Spinal cord (tissue), 10 donors: ENCODE measurements around the gene PLD1. TPM values are rescaled to one million over a fixed set of nuclear protein-coding genes. Genes with fewer than 3 reads are reported as not detected.
A peak's percentile ranks its signal among the peaks of the same experiment; 100 is the strongest.

ENCODE experiments used
- DNase-seq, 6 donors: peaks; one replicate each; pipeline versions ENCODE4 v3.0.0 to v3.0.0-alpha.2; 2013 to 2015; ENCODE audit warnings: low spot score in 6 of 6, low read depth in 4 of 6
- H3K27ac ChIP-seq: one replicate; pipeline ENCODE4 v1.5.1; 2013; ENCODE audit warnings: low read depth, low read length, control low read depth
- H3K27me3 ChIP-seq: one replicate; pipeline ENCODE4 v1.6.1; 2013; ENCODE audit warnings: low read length; ENCODE audit not compliant: control insufficient read depth, insufficient read depth
- H3K36me3 ChIP-seq: one replicate; pipeline ENCODE4 v1.6.1; 2013; ENCODE audit warnings: low read length; ENCODE audit not compliant: control insufficient read depth, insufficient read depth
- H3K4me1 ChIP-seq: one replicate; pipeline ENCODE4 v1.6.1; 2013; ENCODE audit warnings: low read length; ENCODE audit not compliant: control insufficient read depth, insufficient read depth
- H3K4me3 ChIP-seq: one replicate; pipeline ENCODE4 v1.5.1; 2013; ENCODE audit warnings: low read depth, low read length, control low read depth
- H3K9me3 ChIP-seq: one replicate; pipeline ENCODE4 v1.6.1; 2013; ENCODE audit warnings: low read length; ENCODE audit not compliant: control insufficient read depth, insufficient read depth
- WGBS: methylation state at CpG from one replicate; pipeline ENCODE4 v1.1.5; 2013; ENCODE audit warnings: missing lambda C conversion rate; ENCODE audit not compliant: insufficient coverage; 5-methylcytosine and 5-hydroxymethylcytosine counted together
- polyA plus RNA-seq, 2 donors: library from polyadenylated mRNA; unstranded; fragments of 120-200 nt; gene quantifications; one replicate each; pipeline ENCODE4 v1.2.1, GENCODE V29; 2013; ENCODE audit not compliant: insufficient read length in 2 of 2
- total RNA-seq, 2 donors: library from RNA; depleted of rRNA in 1 of 2; stranded (reverse); fragments of 120-200 nt in 1 of 2; fragments of >200 nt in 1 of 2; gene quantifications; one replicate each; pipeline versions ENCODE4 v1.2.3 to v1.2.4, GENCODE V29; 2013 to 2014
- donor health status: healthy.

Gene PLD1
- total and polyA plus RNA-seq, 4 donors, result 31.1 to 92.5 (median 51.2) TPM

DNA sequence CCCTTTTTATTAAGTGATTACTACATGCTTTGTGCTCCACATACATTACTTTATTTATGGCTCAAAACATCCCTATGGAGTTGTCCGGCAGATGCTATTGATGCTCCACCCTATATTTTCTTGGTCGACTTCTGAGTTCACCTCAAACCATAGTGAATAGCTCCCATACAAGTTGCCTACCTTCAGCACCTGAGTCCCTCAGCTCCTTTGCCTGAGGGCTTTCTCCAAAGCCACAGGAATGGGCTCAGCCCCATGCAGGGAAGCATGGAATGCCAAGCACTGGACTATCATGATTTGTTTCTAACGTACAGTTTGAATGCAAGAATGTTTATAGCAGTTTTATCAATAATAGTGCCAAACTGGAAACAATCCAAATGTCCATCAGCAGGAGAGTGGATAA lies 225.2 kb downstream of the PLD1 start:
- DNase-seq, result peak in 1 of 6 donors; percentile 18
- Histone ChIP-seq H3K27ac (no peak overlapping the region), H3K9me3 (no peaks in the 10 kb centered on the region), H3K27me3 (no peaks in the 10 kb centered on the region), H3K4me1 (no peaks in the 10 kb centered on the region), H3K4me3 (no peak overlapping the region), H3K36me3 (no peaks in the 10 kb centered on the region)
- WGBS, result 86% methylated on average over 2 of the region's 3 CpGs

DNA sequence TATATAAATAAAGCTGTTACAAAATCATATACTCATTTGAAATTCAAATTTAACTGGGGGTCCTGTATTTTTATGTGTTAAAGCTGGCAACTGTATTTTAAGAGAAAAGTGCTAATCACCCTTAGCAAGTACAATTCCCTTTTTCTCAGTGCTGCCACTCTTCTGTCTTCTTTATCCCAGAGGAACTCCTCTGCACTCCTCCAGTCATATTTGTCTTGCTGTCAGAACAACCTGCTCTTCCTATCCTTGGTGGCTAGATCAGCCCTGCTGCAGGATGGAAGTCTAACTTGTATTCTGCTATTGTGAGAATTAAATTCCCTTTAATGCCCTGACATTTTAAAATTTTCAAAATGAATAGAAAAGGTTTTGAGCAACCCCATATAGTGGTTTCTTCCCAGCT lies 226.2 kb downstream of the PLD1 start:
- no peaks in the 10 kb centered on the region for H3K4me1 ChIP-seq
- H3K27ac ChIP-seq, result no peak overlapping the region
- H3K27me3 ChIP-seq, result no peaks in the 10 kb centered on the region
- no peaks in the 10 kb centered on the region for H3K9me3 ChIP-seq
- no peaks in the 10 kb centered on the region for H3K36me3 ChIP-seq
- DNase-seq, result no peak
- H3K4me3 ChIP-seq, result no peak overlapping the region

DNA sequence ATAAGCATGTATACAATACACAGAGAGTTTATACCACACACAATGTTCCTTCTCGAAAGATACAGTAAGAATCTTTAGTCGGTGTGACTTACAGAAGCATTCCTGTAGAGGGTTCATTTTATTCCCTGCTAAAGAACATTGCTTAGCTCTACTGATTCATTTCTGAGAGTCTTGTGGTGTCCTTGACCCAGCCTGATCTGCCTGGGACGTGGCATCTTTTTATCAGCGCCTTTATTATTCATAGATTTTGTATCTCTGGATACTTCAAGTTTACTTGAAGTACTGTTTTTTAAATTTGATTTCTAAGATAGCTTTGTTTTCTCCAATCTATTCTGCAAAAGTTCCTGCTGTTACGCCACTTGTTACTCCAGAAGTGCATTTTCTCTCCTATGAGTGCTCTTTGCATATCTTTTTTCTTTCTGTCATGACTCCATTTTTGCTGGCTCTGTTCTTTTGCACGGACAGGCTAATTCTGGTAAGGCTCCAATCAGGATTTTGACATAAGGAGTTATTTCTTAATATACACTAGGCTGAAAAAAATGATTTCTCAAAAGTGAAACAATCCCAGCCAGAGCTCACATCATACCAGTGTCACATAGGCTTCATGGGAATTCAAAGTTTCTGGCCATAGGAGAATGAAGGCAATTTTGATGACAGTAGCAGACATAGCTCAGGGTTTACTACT lies 235.6 kb downstream of the PLD1 start:
- DNase-seq, result no peak
- 100% methylated on average over 2 of the region's 6 CpGs for WGBS

DNA sequence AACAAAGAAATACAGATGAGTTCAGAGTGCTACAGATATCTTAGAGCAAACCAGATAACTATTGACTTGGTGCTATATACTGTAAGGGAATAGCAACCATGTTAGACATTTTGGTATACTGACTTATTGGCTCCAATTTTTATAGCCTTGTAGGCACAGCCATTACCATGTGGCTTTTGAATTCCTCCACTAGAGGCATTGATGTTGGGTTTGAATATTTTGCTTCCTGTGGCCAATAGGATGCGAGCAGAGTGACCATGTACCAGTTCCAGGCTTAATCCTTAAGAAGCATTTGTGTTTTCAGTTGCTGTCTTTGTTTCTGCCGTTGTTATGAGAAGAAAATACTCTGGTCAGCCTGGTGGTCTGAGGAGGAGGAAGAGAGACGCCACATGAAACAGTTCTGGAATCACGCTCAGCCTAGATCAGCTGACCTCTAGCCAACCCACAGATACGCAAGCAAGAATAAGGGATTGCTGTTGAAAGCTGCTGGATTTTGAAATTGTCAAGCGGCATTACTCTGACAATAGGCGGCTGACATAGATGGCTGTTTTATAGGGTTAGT lies 240.6 kb downstream of the PLD1 start:
- 92% methylated on average over 3 of the region's 7 CpGs for WGBS

More for the DNA sequence above, 235.6 kb downstream of the PLD1 start:
- Histone ChIP-seq H3K27ac (no peak overlapping the region), H3K4me1 (no peaks in the 10 kb centered on the region), H3K4me3 (no peak overlapping the region), H3K9me3 (peaks cover 5% of the 10 kb centered on the region), H3K27me3 (no peaks in the 10 kb centered on the region), H3K36me3 (no peaks in the 10 kb centered on the region)

DNA sequence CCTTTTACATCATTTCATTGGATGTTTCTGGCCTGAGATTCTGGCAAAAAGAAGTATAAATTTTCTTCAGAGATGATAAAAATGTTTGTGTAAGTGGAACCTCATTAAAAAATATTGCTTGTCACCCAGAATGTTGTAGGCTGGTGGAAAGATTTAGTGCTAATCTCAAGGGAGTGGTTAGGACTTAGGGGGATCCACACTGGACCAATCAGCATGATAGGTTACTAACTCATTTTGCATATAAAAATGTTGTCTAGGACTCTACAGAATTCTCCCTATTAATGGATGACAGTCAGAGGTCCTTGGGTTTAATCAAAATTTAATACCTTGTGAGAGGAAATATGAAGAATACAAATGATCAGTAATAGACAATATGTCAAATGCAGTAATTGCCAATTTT lies 241.5 kb downstream of the PLD1 start:
- Histone ChIP-seq H3K4me3 (no peak overlapping the region), H3K36me3 (no peaks in the 10 kb centered on the region), H3K27ac (no peak overlapping the region), H3K9me3 (peaks cover 2% of the 10 kb centered on the region), H3K27me3 (no peaks in the 10 kb centered on the region), H3K4me1 (peaks cover 7% of the 10 kb centered on the region)
- DNase-seq, result peak in 1 of 6 donors; percentile 28

More for the DNA sequence above, 240.6 kb downstream of the PLD1 start:
- Histone ChIP-seq H3K9me3 (peaks cover 5% of the 10 kb centered on the region), H3K4me3 (no peak overlapping the region), H3K4me1 (peaks cover 6% of the 10 kb centered on the region), H3K27ac (no peak overlapping the region), H3K27me3 (no peaks in the 10 kb centered on the region), H3K36me3 (no peaks in the 10 kb centered on the region)
- no peak for DNase-seq

DNA sequence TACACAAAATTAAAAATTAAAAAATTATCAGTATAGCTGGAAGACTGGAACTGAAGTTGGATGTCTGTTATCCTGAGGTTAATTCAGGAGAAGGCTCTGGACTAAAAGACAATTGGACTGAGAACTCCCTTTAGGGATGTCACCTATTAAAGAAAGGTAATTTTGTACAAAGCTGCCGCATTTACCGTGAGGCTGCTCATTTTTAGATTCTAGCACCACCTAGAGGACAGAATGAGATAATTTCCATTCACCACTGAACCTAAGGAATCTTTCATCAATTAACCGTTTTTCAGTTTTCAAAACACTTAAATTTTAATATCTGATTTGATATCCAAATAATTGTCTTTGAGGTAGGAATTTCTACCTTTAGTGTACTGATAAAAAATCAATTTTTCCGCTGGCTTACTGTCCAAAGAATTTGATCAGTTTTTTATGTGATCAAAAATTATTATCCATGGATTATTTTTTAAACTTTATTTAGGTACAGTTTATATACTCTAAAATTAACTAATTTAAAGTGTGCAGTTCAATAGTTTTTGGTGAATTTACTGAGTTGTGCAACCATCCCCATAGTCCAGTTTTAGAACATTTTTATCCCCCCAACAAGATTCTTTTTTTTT lies 243.4 kb downstream of the PLD1 start:
- Histone ChIP-seq H3K4me3 (no peak overlapping the region), H3K4me1 (peaks cover 7% of the 10 kb centered on the region), H3K36me3 (no peaks in the 10 kb centered on the region), H3K27me3 (no peaks in the 10 kb centered on the region), H3K9me3 (peaks cover 2% of the 10 kb centered on the region), H3K27ac (no peak overlapping the region)
- WGBS, result no CpG with 5 or more reads among the region's 4 CpGs
- peak in 3 of 6 donors; percentile 49 to 93 (median 80) for DNase-seq

DNA sequence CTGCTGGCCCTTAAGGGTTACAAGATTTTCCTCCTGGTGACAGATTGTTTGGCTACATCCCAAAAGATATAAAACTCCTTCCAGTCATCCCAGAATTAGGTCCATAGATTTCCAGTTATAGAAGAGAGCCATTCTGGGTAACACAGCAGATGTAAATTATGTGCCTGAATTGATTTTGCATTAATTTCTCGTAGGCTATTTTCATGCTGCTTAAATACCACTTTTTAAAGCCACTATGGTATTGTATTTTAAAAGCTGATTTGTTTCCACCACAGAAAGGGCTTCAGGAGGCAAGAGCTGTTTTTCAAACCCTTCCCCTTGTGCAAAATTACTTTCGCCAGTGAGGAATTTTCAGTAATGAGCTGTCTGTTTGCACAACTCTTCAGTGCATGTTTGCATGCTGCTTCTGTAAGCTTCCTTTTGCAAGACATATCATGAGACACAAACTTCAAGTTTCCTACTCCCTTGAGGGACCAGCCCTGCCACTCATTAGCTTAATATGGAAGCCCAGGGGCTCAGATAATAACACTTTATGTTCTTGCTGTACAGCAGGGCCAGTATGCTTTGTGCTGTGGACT lies 244.7 kb downstream of the PLD1 start:
- no CpG with 5 or more reads among the region's 2 CpGs for WGBS
- no peaks in the 10 kb centered on the region for H3K27me3 ChIP-seq
- H3K4me1 ChIP-seq, result peaks cover 7% of the 10 kb centered on the region
- peaks cover 2% of the 10 kb centered on the region for H3K9me3 ChIP-seq
- H3K4me3 ChIP-seq, result no peak overlapping the region
- peak in 3 of 6 donors; percentile 9 to 68 (median 46) for DNase-seq
- no peaks in the 10 kb centered on the region for H3K36me3 ChIP-seq
- H3K27ac ChIP-seq, result no peak overlapping the region

DNA sequence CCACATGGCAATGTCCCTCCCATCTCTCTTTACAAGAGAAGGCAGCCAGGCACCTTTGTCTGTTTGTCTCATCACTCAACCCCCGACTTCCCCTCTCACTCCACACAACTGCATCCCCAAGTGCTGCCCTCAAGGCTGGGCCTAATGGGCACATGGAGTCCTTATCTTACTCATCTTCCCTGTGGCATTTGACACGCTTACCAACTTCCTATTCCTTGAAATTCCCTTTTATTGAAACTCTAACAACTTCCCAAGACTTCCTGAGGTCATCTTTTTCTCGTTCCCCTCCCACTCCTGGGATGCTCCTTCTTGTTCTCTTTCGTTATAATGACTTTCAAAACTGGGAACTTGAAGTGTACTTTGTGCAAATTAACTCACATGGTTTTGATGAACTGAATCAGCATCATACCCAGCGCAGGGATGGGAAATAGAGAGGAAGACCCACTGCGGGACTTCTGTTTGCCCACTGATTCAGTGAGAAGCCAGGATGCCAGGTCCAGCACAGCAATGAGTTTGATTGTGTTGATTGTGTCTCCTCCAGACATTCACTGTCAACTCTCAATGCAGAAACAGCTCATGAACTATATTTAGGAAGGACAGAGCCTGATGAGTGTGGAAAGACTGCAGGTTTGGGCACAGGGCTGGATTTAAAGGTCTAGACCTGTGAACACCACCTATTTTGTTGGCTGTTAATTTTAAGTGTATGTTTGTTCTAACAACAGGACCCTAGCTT lies 245.4 kb downstream of the PLD1 start:
- H3K36me3 ChIP-seq, result no peaks in the 10 kb centered on the region
- no peak overlapping the region for H3K4me3 ChIP-seq
- no peaks in the 10 kb centered on the region for H3K9me3 ChIP-seq
- DNase-seq, result peak in 1 of 6 donors; percentile 25
- no peak overlapping the region for H3K27ac ChIP-seq
- H3K4me1 ChIP-seq, result peaks cover 7% of the 10 kb centered on the region
- no peaks in the 10 kb centered on the region for H3K27me3 ChIP-seq
- WGBS, result 84% methylated on average over 5 of the region's 6 CpGs

DNA sequence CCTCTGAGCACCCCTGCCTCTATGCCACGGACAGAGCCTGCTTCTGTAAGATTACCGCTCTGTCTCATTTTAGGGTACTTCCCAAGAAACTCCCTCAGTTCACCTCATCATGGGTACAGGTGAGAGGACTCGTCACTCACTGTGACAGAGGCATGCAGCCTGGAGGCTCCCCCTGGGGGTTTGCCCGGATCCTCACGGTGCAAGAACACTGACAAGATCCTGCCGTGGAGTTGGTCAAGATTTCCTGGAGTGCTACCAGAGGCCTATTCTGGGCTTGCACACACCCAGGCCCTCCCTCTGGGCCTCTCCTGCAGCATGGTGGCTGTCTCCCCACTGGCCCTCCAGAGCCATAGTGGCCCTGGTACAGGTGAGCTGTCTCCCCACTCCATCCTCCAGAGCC lies 247.0 kb downstream of the PLD1 start:
- Histone ChIP-seq H3K4me1 (peaks cover 11% of the 10 kb centered on the region), H3K4me3 (no peak overlapping the region), H3K9me3 (no peaks in the 10 kb centered on the region), H3K27ac (no peak overlapping the region), H3K36me3 (no peaks in the 10 kb centered on the region), H3K27me3 (no peaks in the 10 kb centered on the region)
- DNase-seq, result no peak
- WGBS, result 91% methylated on average over 6 of the region's 6 CpGs
